SK-N-SH (cell line): Measurements from ENCODE around the gene JAZF1. TPM values are rescaled to one million over a fixed set of nuclear protein-coding genes. Genes with fewer than 3 reads are reported as not detected.

Experiments
- CTCF ChIA-PET: fragments of 300-600, 350-600 bp; formaldehyde crosslinking; extraction: SDS; loops from one replicate; lab custom pipeline; 2021; lab: Yijun Ruan, JAX
- POLR2A ChIA-PET: fragments of 350-600 bp; sonication (Branson Sonifier 250); formaldehyde crosslinking; extraction: SDS; loops from one replicate; lab custom pipeline; 2020; ENCODE audit warnings: antibody characterized with exemption, inconsistent platforms; lab: Yijun Ruan, JAX
- DNase-seq: peaks from one replicate; pipeline ENCODE4 v3.0.0; 2012
- H2AFZ ChIP-seq: fragments of 200-600 bp; sonication (generic); 2 replicates; pipeline ENCODE4 v1.8.1; 2016; ENCODE audit warnings: antibody characterized with exemption, mild to moderate bottlenecking, low read depth
- H3F3A ChIP-seq: fragments of 200-600 bp; sonication (generic); replicated peaks from 2 replicates; pipeline ENCODE3; 2016; ENCODE audit warnings: antibody characterized with exemption, mild to moderate bottlenecking; ENCODE audit not compliant: insufficient read depth
- H3K27ac ChIP-seq, 2 experiments: fragments of 200-500 bp in 1 of 2; fragments of 200-600 bp in 1 of 2; sonication (Bioruptor generic) in 1 of 2; sonication (generic), shearing (Covaris generic) in 1 of 2; 2 replicates each; pipeline versions ENCODE4 v1.5.1 to v1.6.1; 2014 to 2016; ENCODE audit warnings: low read depth in 2 of 2, inconsistent platforms in 1 of 2, low read length in 1 of 2, mild to moderate bottlenecking in 1 of 2, mixed read lengths in 1 of 2
- H3K27me3 ChIP-seq: fragments of 200-600 bp; sonication (generic), shearing (Covaris generic); 2 replicates; pipeline ENCODE4 v1.6.1; 2016; ENCODE audit warnings: mixed run types; ENCODE audit not compliant: insufficient read depth
- H3K36me3 ChIP-seq, 2 experiments: fragments of 200-500 bp in 1 of 2; fragments of 200-600 bp in 1 of 2; sonication (Bioruptor generic) in 1 of 2; sonication (generic) in 1 of 2; replicated peaks in 1 of 2; 2 replicates each; pipeline versions ENCODE3 to v1.5.1; 2014 to 2016; ENCODE audit warnings: low read length in 1 of 2, mild to moderate bottlenecking in 1 of 2; ENCODE audit not compliant: insufficient read depth in 2 of 2, control insufficient read depth in 1 of 2
- H3K4me1 ChIP-seq, 2 experiments: fragments of 200-500 bp in 1 of 2; fragments of 200-600 bp in 1 of 2; sonication (Bioruptor generic) in 1 of 2; sonication (generic), shearing (Covaris generic) in 1 of 2; 2 replicates each; pipeline versions ENCODE4 v1.5.1 to v1.6.1; 2014 to 2016; ENCODE audit warnings: low read depth in 1 of 2, low read length in 1 of 2, mixed run types in 1 of 2; ENCODE audit not compliant: insufficient read depth in 2 of 2, control insufficient read depth in 1 of 2
- H3K4me2 ChIP-seq: fragments of 200-600 bp; sonication (generic), shearing (Covaris generic); 2 replicates; pipeline ENCODE4 v1.6.1; 2017; ENCODE audit warnings: mixed run types
- H3K4me3 ChIP-seq, 2 experiments: fragments of 200-500 bp in 1 of 2; fragments of 200-600 bp in 1 of 2; sonication (Bioruptor generic) in 1 of 2; sonication (generic), shearing (Covaris generic) in 1 of 2; 2 replicates each; pipeline versions ENCODE4 v1.5.1 to v1.8.1; 2014 to 2016; ENCODE audit warnings: low read depth in 2 of 2, inconsistent platforms in 1 of 2, low read length in 1 of 2, mild to moderate bottlenecking in 1 of 2, mixed read lengths in 1 of 2, moderate library complexity in 1 of 2
- H3K79me2 ChIP-seq: fragments of 200-600 bp; sonication (generic); 2 replicates; pipeline ENCODE4 v1.8.1; 2017; ENCODE audit warnings: mild to moderate bottlenecking; ENCODE audit not compliant: insufficient read depth
- H3K9ac ChIP-seq: fragments of 200-600 bp; sonication (generic); 2 replicates; pipeline ENCODE4 v1.6.1; 2017; ENCODE audit warnings: mixed run types
- H3K9me2 ChIP-seq: fragments of 200-600 bp; sonication (generic); 2 replicates; pipeline ENCODE4 v1.6.1; 2017; ENCODE audit warnings: mixed run types
- H3K9me3 ChIP-seq: fragments of 200-600 bp; sonication (generic); 2 replicates; pipeline ENCODE4 v1.6.1; 2017; ENCODE audit warnings: mixed run types, mild to moderate bottlenecking, moderate library complexity
- H4K20me1 ChIP-seq: fragments of 200-600 bp; sonication (generic); 2 replicates; pipeline ENCODE4 v1.6.1; 2017; ENCODE audit warnings: mild to moderate bottlenecking, mixed run types; ENCODE audit not compliant: insufficient read depth
- CTCF ChIP-seq: fragments of 200-600 bp; sonication (generic); IDR thresholded peaks from 2 replicates; pipeline ENCODE4 v1.6.1; 2017; ENCODE audit warnings: antibody characterized with exemption, mild to moderate bottlenecking, moderate library complexity
- ELF1 ChIP-seq: IDR thresholded peaks from 2 replicates; pipeline ENCODE4 v1.4.0; 2012
- EZH2phosphoT487 ChIP-seq: fragments of 200-600 bp; sonication (generic); IDR thresholded peaks from 2 replicates; pipeline ENCODE4 v1.6.1; 2017; ENCODE audit warnings: low read depth, mixed run types, mild to moderate bottlenecking, antibody characterized with exemption, moderate library complexity, borderline replicate concordance
- FOSL2 ChIP-seq: IDR thresholded peaks from 2 replicates; pipeline ENCODE4 v1.4.0; 2012; ENCODE audit warnings: low read depth, mild to moderate bottlenecking, moderate library complexity, borderline replicate concordance
- FOXM1 ChIP-seq: IDR thresholded peaks from 2 replicates; pipeline ENCODE4 v1.4.0; 2012; ENCODE audit warnings: low read depth, mild to moderate bottlenecking
- GABPA ChIP-seq: IDR thresholded peaks from 2 replicates; pipeline ENCODE4 v1.4.0; 2012; ENCODE audit warnings: low read depth, mild to moderate bottlenecking
- GATA2 ChIP-seq: sonication (generic); formaldehyde crosslinking; IDR thresholded peaks from 2 replicates; pipeline ENCODE4 v1.5.0; 2020; ENCODE audit warnings: mild to moderate bottlenecking, missing genetic modification reagents
- JUND ChIP-seq: IDR thresholded peaks from 2 replicates; pipeline ENCODE4 v1.4.0; 2012
- MAX ChIP-seq: IDR thresholded peaks from 2 replicates; pipeline ENCODE4 v1.4.0; 2012; ENCODE audit warnings: low read depth
- NFIC ChIP-seq: IDR thresholded peaks from 2 replicates; pipeline ENCODE4 v1.4.0; 2012; ENCODE audit warnings: borderline replicate concordance
- RAD21 ChIP-seq: IDR thresholded peaks from 2 replicates; pipeline ENCODE4 v1.6.1; 2012; ENCODE audit warnings: mild to moderate bottlenecking, low read length
- RCOR1 ChIP-seq: fragments of 150-350 bp; IDR thresholded peaks from 2 replicates; pipeline ENCODE4 v1.6.1; 2017; ENCODE audit warnings: antibody characterized with exemption, low read length
- RXRA ChIP-seq: IDR thresholded peaks from 2 replicates; pipeline ENCODE4 v1.4.0; 2012; ENCODE audit warnings: low read depth, mild to moderate bottlenecking, borderline replicate concordance
- SMC3 ChIP-seq: IDR thresholded peaks from 2 replicates; pipeline ENCODE4 v1.6.1; 2012; ENCODE audit warnings: low read depth, low read length, improper control_type of control experiment
- TAF1 ChIP-seq: IDR thresholded peaks from 2 replicates; pipeline ENCODE4 v1.6.1; 2012; ENCODE audit warnings: low read depth, mild to moderate bottlenecking, low read length, moderate library complexity, borderline replicate concordance
- ZBTB33 ChIP-seq: IDR thresholded peaks from 2 replicates; pipeline ENCODE4 v1.4.0; 2012; ENCODE audit warnings: low read depth, borderline replicate concordance
- WGBS: methylation state at CpG from one replicate; pipeline ENCODE4 v1.1.6; 2017; ENCODE audit warnings: low lambda C conversion rate; 5-methylcytosine and 5-hydroxymethylcytosine counted together
- polyA plus RNA-seq, 3 experiments: library from polyadenylated mRNA; depleted of rRNA; stranded (reverse); fragments of >200 nt; gene quantifications; 2 replicates each; pipeline ENCODE4 v1.2.3, GENCODE V29; 2012
- TF ChIP-seq, protein P1 (sequence below): IDR thresholded peaks from 2 replicates; pipeline ENCODE4; 2012

The JAZF1 gene
- polyA plus RNA-seq, 1 of the 3 experiments (the other 2 are of a cell fraction), result 1.7 TPM

DNA sequence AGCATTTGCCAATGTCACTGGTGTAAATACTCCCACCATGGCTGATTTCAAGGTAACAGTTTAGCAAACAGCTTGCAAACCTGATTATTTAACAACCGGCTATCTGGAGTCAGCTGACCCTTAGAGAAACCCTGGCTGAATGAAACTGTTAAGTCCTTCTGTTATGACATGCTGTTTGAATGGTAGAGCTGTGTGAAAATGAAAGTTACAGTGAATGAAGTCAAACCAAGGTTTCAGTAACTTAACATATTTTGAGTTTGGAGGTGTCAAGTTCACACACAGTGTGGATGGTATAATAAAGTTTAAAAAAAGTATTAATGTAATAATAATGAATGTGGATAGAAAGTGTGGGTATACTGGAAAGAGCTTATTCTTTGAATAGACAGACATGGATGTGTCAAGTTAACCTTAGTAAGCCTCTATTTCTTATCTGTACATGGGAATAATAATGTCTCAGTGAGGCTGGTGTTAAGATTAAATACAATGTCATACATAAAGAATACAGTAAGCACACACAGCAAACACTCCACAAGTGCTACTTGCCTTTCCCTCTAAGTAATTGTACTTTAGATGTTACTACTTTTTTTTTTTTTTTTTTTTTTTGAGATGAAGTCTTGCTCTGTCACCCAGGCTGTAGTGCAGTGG lies 290.3 kb downstream of the JAZF1 start:
- Histone ChIP-seq H3K4me1 (no peaks in the 10 kb centered on the region), H3K4me3 (no peak overlapping the region), H3K9me2 (no peaks in the 10 kb centered on the region), H3K9me3 (no peaks in the 10 kb centered on the region), H3K36me3 (no peaks in the 10 kb centered on the region), H3K9ac (no peak overlapping the region), H3K27ac (no peak overlapping the region), H3K27me3 (no peaks in the 10 kb centered on the region), H3F3A (no peaks in the 10 kb centered on the region), H3K79me2 (no peaks in the 10 kb centered on the region), H2AFZ (no peak overlapping the region), H4K20me1 (no peaks in the 10 kb centered on the region), H3K4me2 (no peak overlapping the region)
- ChIA-PET POLR2A (no interaction called here), CTCF (interaction anchor here (1.4 kb wide), 1 partner anchor 130 kb away, joined by 5 read pairs; no protein-coding TSS in a partner anchor)
- no peak for DNase-seq
- 86% methylated on average over 1 of the region's 1 CpG for WGBS
- TF ChIP-seq SMC3 (no peak), GATA2 (CRISPR knock-in tag) (no peak)

DNA sequence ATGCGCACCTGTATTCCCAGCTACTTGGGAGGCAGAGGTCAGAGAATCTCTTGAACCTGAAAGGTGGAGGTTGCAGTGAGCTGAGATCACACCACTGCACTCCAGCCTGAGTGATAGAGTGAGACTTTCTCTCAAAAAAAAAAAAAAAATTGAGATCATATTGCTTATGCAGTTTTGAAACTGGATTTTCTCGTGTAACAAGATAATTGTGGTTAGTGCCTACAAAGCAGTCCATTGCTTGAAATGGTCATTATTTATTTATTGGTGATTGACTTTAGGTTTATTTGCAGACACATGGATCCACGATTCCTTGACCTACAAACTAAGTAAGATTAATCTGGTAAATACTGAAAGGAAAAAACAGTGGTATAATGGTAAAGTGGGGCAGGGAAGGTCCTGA lies 290.8 kb downstream of the JAZF1 start:
- Histone ChIP-seq H3K9me3 (no peaks in the 10 kb centered on the region), H3K4me1 (no peaks in the 10 kb centered on the region), H3K36me3 (no peaks in the 10 kb centered on the region), H3K27me3 (no peaks in the 10 kb centered on the region), H3K4me2 (no peak overlapping the region), H4K20me1 (no peaks in the 10 kb centered on the region), H3K27ac (no peak overlapping the region), H2AFZ (no peak overlapping the region), H3K9me2 (no peaks in the 10 kb centered on the region), H3F3A (no peaks in the 10 kb centered on the region), H3K79me2 (no peaks in the 10 kb centered on the region), H3K9ac (no peak overlapping the region), H3K4me3 (no peak overlapping the region)
- DNase-seq, result no peak
- CTCF ChIA-PET, result interaction anchor here (1.4 to 2.2 kb wide), 2 partner anchors 31 to 130 kb away, joined by 5 to 7 read pairs; no protein-coding TSS in a partner anchor
- TF ChIP-seq FOSL2 (no peak), JUND (no peak), EZH2phosphoT487 (no peak), TAF1 (no peak), RAD21 (no peak), ZBTB33 (no peak), SMC3 (no peak), FOXM1 (no peak), RCOR1 (no peak), GABPA (no peak), NFIC (no peak), ELF1 (no peak), CTCF (no peak), MAX (no peak), RXRA (no peak)
- TF ChIP-seq, protein P1, sequence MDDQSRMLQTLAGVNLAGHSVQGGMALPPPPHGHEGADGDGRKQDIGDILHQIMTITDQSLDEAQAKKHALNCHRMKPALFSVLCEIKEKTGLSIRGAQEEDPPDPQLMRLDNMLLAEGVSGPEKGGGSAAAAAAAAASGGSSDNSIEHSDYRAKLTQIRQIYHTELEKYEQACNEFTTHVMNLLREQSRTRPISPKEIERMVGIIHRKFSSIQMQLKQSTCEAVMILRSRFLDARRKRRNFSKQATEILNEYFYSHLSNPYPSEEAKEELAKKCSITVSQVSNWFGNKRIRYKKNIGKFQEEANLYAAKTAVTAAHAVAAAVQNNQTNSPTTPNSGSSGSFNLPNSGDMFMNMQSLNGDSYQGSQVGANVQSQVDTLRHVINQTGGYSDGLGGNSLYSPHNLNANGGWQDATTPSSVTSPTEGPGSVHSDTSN, result no peak
- POLR2A ChIA-PET, result no interaction called here
- WGBS, result 81% methylated on average over 3 of the region's 3 CpGs
